ENCODE data around the gene DDX5. TPM values are rescaled to one million over a fixed set of nuclear protein-coding genes. Genes with fewer than 3 reads are reported as not detected.

DDX5 gene
- total and polyA plus RNA-seq, 2 of the 13 experiments (the other 11 are each of a cell fraction or from before 2014, with no cell fraction given): 503 to 684 TPM

DNA sequence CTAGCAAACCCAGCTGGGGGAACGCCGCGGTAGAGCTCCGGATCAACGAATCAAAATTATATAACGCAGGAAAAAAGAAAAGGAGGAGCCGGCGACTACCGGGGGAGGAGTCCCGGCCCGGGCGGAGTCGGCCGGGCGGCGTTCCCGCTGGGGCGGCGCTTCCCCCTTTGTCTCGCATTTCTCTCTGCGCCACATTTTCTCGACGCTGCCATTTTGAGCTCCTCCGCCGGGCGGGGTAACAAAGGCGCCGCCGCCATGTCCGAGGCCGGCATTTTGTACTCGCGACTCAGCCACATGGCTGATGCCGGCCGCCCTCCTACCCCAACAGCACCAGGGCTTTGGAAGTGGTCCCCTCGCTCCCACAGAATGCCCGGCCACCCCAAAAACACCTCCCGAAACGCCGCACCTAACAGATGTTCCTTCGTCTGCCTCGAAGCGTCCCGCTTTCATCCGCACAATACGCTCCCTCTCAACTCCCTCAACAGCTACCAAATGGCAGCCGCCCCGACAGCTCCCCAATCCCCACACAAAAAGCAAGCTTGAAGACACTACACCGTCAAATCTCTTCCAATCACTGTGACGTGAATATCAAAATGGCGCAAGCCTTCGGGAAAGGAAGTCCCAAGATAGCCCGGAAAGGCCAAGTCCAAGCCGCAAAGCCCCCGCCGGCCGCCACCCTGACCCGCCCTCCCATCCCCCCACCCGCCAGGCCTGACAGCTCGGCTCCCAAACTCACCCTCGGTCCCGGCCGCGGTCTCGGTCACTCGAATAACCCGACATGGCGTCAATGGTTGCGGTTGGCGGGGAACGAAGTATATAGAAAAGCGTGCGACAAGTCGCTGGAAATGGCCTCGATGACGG, 519 bp downstream of the DDX5 start (continued):
- TF ChIP-seq, protein P1, sequence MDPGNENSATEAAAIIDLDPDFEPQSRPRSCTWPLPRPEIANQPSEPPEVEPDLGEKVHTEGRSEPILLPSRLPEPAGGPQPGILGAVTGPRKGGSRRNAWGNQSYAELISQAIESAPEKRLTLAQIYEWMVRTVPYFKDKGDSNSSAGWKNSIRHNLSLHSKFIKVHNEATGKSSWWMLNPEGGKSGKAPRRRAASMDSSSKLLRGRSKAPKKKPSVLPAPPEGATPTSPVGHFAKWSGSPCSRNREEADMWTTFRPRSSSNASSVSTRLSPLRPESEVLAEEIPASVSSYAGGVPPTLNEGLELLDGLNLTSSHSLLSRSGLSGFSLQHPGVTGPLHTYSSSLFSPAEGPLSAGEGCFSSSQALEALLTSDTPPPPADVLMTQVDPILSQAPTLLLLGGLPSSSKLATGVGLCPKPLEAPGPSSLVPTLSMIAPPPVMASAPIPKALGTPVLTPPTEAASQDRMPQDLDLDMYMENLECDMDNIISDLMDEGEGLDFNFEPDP (CRISPR knock-in tag; conservative IDR thresholded peaks at IDR 0.05): no peak
- TF ChIP-seq KAT2B (IDR thresholded peaks at IDR 0.05; ENCODE audit: borderline replicate concordance, low read depth, low read length): no peak
- no peak for TF ChIP-seq ZNF670 (CRISPR knock-in tag; IDR thresholded peaks at IDR 0.05; ENCODE audit: borderline replicate concordance)
- no peak for TF ChIP-seq EP300 (IDR thresholded peaks at IDR 0.05; ENCODE audit: low read depth in 2 of 2, low read length in 2 of 2)
- TF ChIP-seq EP300 (CRISPR knock-in tag; IDR thresholded peaks at IDR 0.05; ENCODE audit: borderline replicate concordance): peak; percentile 23; the same call in 1 of the 2 replicates
- TF ChIP-seq, protein P2, sequence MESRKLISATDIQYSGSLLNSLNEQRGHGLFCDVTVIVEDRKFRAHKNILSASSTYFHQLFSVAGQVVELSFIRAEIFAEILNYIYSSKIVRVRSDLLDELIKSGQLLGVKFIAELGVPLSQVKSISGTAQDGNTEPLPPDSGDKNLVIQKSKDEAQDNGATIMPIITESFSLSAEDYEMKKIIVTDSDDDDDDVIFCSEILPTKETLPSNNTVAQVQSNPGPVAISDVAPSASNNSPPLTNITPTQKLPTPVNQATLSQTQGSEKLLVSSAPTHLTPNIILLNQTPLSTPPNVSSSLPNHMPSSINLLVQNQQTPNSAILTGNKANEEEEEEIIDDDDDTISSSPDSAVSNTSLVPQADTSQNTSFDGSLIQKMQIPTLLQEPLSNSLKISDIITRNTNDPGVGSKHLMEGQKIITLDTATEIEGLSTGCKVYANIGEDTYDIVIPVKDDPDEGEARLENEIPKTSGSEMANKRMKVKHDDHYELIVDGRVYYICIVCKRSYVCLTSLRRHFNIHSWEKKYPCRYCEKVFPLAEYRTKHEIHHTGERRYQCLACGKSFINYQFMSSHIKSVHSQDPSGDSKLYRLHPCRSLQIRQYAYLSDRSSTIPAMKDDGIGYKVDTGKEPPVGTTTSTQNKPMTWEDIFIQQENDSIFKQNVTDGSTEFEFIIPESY (CRISPR knock-in tag; IDR thresholded peaks at IDR 0.05): no peak
- TF ChIP-seq RFX3 (CRISPR knock-in tag; IDR thresholded peaks at IDR 0.05): no peak
- no peak for TF ChIP-seq JUNB (CRISPR knock-in tag; IDR thresholded peaks at IDR 0.05; ENCODE audit: borderline replicate concordance)
- no peak for TF ChIP-seq REXO4 (CRISPR knock-in tag; IDR thresholded peaks at IDR 0.05; ENCODE audit: borderline replicate concordance)
- TF ChIP-seq PAWR (CRISPR knock-in tag; IDR thresholded peaks at IDR 0.05; ENCODE audit: borderline replicate concordance): no peak
- TF ChIP-seq ZNF841 (CRISPR knock-in tag; IDR thresholded peaks at IDR 0.05; ENCODE audit: borderline replicate concordance): no peak
- TF ChIP-seq RFXANK (CRISPR knock-in tag; IDR thresholded peaks at IDR 0.05): 0 out of 2 replicates have a peak, but pooled peaks have one; percentile 19
- TF ChIP-seq, protein P3, sequence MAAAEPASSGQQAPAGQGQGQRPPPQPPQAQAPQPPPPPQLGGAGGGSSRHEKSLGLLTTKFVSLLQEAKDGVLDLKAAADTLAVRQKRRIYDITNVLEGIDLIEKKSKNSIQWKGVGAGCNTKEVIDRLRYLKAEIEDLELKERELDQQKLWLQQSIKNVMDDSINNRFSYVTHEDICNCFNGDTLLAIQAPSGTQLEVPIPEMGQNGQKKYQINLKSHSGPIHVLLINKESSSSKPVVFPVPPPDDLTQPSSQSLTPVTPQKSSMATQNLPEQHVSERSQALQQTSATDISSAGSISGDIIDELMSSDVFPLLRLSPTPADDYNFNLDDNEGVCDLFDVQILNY (CRISPR knock-in tag; conservative IDR thresholded peaks at IDR 0.05): peak; percentile 20; the same call in 1 of the 2 replicates
- TF ChIP-seq, protein P4, sequence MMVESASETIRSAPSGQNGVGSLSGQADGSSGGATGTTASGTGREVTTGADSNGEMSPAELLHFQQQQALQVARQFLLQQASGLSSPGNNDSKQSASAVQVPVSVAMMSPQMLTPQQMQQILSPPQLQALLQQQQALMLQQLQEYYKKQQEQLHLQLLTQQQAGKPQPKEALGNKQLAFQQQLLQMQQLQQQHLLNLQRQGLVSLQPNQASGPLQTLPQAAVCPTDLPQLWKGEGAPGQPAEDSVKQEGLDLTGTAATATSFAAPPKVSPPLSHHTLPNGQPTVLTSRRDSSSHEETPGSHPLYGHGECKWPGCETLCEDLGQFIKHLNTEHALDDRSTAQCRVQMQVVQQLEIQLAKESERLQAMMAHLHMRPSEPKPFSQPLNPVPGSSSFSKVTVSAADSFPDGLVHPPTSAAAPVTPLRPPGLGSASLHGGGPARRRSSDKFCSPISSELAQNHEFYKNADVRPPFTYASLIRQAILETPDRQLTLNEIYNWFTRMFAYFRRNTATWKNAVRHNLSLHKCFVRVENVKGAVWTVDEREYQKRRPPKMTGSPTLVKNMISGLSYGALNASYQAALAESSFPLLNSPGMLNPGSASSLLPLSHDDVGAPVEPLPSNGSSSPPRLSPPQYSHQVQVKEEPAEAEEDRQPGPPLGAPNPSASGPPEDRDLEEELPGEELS (CRISPR knock-in tag; IDR thresholded peaks at IDR 0.05): no peak
- TF ChIP-seq GABPA (IDR thresholded peaks at IDR 0.05; ENCODE audit: low read depth, low read length): no peak
- TF ChIP-seq GABPA (CRISPR knock-in tag; IDR thresholded peaks at IDR 0.05; ENCODE audit: low read depth): 0 out of 2 replicates have a peak, but pooled peaks have one; percentile 41
- no peak for TF ChIP-seq ZFP36L1 (CRISPR knock-in tag; IDR thresholded peaks at IDR 0.05)
- TF ChIP-seq, protein P5, sequence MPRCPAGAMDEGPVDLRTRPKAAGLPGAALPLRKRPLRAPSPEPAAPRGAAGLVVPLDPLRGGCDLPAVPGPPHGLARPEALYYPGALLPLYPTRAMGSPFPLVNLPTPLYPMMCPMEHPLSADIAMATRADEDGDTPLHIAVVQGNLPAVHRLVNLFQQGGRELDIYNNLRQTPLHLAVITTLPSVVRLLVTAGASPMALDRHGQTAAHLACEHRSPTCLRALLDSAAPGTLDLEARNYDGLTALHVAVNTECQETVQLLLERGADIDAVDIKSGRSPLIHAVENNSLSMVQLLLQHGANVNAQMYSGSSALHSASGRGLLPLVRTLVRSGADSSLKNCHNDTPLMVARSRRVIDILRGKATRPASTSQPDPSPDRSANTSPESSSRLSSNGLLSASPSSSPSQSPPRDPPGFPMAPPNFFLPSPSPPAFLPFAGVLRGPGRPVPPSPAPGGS (CRISPR knock-in tag; IDR thresholded peaks at IDR 0.05): peak; percentile 46; the same call in 1 of the 2 replicates
- TF ChIP-seq ATF7-NPFF (CRISPR knock-in tag; IDR thresholded peaks at IDR 0.05; ENCODE audit: low read depth): no peak
- TF ChIP-seq ZNF224 (CRISPR knock-in tag; IDR thresholded peaks at IDR 0.05): no peak

Data from HepG2 (cell line).